ENCODE results near the gene MAGEB17. TPM values are rescaled to one million over a fixed set of nuclear protein-coding genes. Genes with fewer than 3 reads are reported as not detected.

MAGEB17 gene
- total RNA-seq, 1 experiment from 2014 or later, result not detected

- intact Hi-C loops (cut with micrococcal nuclease), result no loop called here
- no peaks in the 10 kb centered on the region for H3K9me2 ChIP-seq (ENCODE audit: insufficient read depth)
- H3K4me1 ChIP-seq (ENCODE audit: control insufficient read depth in 1 of 2, insufficient read depth in 2 of 2, low read length in 2 of 2), result peaks cover 16 to 35% of the 10 kb centered on the region in 2 experiments
- BruUV-seq (replicated peaks), result no TSS peak
- RAD21 ChIA-PET (ENCODE audit: low non-redundant PET in 1 of 2, low total read pairs in 2 of 2, uncharacterized antibody in 2 of 2, unreplicated experiment in 2 of 2), result no interaction called here
- H3K79me2 ChIP-seq (ENCODE audit: insufficient read depth, low read length), result no peaks in the 10 kb centered on the region
- DNase-seq (ENCODE audit: low read depth, low spot score) (no peak), ATAC-seq (no peak)
- H3K9me3 ChIP-seq (ENCODE audit: control insufficient read depth in 1 of 2, insufficient read depth in 1 of 2, low read depth in 1 of 2, low read length in 2 of 2), result no peaks in the 10 kb centered on the region
- H3K27me3 ChIP-seq (ENCODE audit: insufficient read depth, low read length), result no peaks in the 10 kb centered on the region
- H3K36me3 ChIP-seq (ENCODE audit: control insufficient read depth in 1 of 2, insufficient read depth in 2 of 2, low read length in 2 of 2), result no peaks in the 10 kb centered on the region
- no peaks in the 10 kb centered on the region for H4K20me1 ChIP-seq (ENCODE audit: insufficient read depth)
- POLR2A ChIA-PET, result no interaction called here
- no peak overlapping the region for H3K4me2 ChIP-seq (ENCODE audit: low read length)
- no peak overlapping the region for H3K9ac ChIP-seq (ENCODE audit: low read length)
- H2AFZ ChIP-seq (ENCODE audit: low read depth, low read length, poor library complexity, severe bottlenecking), result no peak overlapping the region
- no peak for TF ChIP-seq RAD21 (IDR thresholded peaks at IDR 0.05; ENCODE audit: low read depth)
- no peak for TF ChIP-seq YY1 (IDR thresholded peaks at IDR 0.05; ENCODE audit: extremely low read depth, insufficient replicate concordance, low read depth, low read length)
- no peak for TF ChIP-seq ELF1 (IDR thresholded peaks at IDR 0.05; ENCODE audit: borderline replicate concordance, low read depth)
- no peak for TF ChIP-seq EZH2phosphoT487 (IDR thresholded peaks at IDR 0.05; ENCODE audit: borderline replicate concordance)
- TF ChIP-seq TCF7L2 (IDR thresholded peaks at IDR 0.05; ENCODE audit: borderline replicate concordance, extremely low read depth, insufficient read depth, insufficient read length), result no peak
- TF ChIP-seq CEBPB (IDR thresholded peaks at IDR 0.05; ENCODE audit: low read depth), result no peak
- TF ChIP-seq SP1 (IDR thresholded peaks at IDR 0.05; ENCODE audit: low read depth), result no peak
- TF ChIP-seq POLR2AphosphoS5 (IDR thresholded peaks at IDR 0.05; ENCODE audit: low read depth, low read length), result no peak
- TF ChIP-seq CTCF (IDR thresholded peaks at IDR 0.05 in 2 of 3, conservative IDR thresholded peaks at IDR 0.05 in 1 of 3; ENCODE audit: borderline replicate concordance in 1 of 3, insufficient read depth in 1 of 3, low read depth in 2 of 3, low read length in 2 of 3), result no peak
- TF ChIP-seq EZH2 (IDR thresholded peaks at IDR 0.05), result no peak
- H3K27ac ChIP-seq (ENCODE audit: low read depth, low read length), result no peak overlapping the region
- H3K4me3 ChIP-seq (replicated peaks in 1 of 2; ENCODE audit: low read depth in 1 of 2, low read length in 2 of 2), result no peak overlapping the region
- CTCF ChIA-PET, result no interaction called here
Measured at GRCh38 chrX:16164748-16165147, 2.5 kb upstream of the MAGEB17 start.

Measured in HCT116 (cell line).